ENCODE measurements around the gene ARHGAP15.

DNA sequence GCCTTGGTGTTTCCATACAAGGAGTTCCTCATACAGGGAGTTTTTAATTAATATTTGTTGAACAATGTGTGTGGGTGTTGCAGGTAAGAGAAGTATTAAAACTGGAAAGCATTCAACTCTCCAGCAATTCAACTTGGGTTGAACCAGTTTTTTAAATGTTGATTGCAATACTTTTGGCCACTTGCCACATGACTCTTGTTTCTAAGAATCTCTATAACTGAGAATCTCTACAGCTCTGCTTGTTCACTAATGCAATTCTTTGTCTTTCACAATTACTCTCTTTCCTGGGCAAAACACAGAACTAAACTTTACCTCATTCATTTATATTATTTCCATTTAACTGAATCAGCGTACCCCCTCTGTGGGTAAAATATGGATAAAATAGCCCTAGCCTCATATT lies 429.4 kb downstream of the ARHGAP15 start:
- no peak for TF ChIP-seq POLR2A (IDR thresholded peaks at IDR 0.05)
- TF ChIP-seq, protein P1, sequence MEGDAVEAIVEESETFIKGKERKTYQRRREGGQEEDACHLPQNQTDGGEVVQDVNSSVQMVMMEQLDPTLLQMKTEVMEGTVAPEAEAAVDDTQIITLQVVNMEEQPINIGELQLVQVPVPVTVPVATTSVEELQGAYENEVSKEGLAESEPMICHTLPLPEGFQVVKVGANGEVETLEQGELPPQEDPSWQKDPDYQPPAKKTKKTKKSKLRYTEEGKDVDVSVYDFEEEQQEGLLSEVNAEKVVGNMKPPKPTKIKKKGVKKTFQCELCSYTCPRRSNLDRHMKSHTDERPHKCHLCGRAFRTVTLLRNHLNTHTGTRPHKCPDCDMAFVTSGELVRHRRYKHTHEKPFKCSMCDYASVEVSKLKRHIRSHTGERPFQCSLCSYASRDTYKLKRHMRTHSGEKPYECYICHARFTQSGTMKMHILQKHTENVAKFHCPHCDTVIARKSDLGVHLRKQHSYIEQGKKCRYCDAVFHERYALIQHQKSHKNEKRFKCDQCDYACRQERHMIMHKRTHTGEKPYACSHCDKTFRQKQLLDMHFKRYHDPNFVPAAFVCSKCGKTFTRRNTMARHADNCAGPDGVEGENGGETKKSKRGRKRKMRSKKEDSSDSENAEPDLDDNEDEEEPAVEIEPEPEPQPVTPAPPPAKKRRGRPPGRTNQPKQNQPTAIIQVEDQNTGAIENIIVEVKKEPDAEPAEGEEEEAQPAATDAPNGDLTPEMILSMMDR (IDR thresholded peaks at IDR 0.05 in 8 of 11, conservative IDR thresholded peaks at IDR 0.05 in 3 of 11), result no peak
- no peak for TF ChIP-seq POLR2AphosphoS5 (IDR thresholded peaks at IDR 0.05)

All from spleen (tissue), 7 donors.